Measurements from ENCODE around the gene SLC11A1. TPM values are rescaled to one million over a fixed set of nuclear protein-coding genes. Genes with fewer than 3 reads are reported as not detected.
A peak's percentile ranks its signal among the peaks of the same experiment; 100 is the strongest.

SLC11A1 gene
- total RNA-seq, 1 donor from 2014 or later, result 122 TPM

- peak; percentile 55 for DNase-seq (ENCODE audit: low spot score)
These were observed 49.8 kb downstream of the SLC11A1 start for GRCh38 chr2:218431878-218432277.

DNA sequence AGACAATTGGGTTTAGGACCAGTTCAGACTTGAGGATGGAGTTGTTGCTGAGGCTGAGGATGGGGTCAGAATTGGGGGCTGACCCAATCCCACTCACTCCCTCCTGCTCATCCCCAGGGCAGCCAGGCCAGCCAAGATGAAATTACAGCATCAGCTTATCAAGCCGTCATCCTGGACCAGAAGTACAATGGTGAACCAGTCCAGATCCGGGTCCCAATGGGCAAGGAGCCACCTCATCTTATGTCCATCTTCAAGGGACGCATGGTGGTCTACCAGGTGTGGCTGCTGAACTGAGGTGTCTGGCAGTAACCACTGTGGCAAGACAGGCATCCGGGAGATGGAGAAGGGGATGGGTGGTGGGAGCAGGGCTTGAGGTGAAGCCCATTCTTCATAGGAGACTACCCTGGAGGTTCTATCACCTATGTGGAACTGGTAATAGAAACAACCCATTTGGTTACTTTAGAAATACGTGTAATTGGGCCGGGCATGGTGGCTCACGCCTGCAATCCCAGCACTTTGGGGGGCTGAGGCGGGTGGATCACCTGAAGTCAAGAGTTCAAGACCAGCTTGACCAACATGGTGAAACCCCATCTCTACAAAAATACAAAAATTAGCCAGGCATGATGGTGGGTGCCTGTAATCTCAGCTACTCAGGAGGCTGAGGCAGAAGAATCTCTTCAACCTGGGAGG is 50.7 kb downstream of the SLC11A1 start:
- peak; percentile 55 for DNase-seq (ENCODE audit: low spot score)

DNA sequence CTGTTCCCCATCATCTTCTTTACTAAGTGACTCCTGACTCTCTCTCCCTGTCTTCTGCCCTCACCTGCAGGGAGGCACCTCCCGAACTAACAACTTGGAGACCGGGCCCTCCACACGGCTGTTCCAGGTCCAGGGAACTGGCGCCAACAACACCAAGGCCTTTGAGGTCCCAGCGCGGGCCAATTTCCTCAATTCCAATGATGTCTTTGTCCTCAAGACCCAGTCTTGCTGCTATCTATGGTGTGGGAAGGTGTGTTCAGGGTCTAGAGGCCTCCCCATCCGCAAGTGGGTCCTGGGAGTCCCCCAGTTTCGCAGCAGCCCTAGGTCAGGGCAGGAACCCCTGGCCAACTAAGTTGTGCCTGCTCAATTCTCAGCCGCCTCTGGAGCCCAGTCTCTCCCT is 52.4 kb downstream of the SLC11A1 start:
- peak; percentile 74 for DNase-seq (ENCODE audit: low spot score)

- DNase-seq (ENCODE audit: low spot score), result peak; percentile 77
These were observed 53.2 kb downstream of the SLC11A1 start for GRCh38 chr2:218435003-218435982.

DNA sequence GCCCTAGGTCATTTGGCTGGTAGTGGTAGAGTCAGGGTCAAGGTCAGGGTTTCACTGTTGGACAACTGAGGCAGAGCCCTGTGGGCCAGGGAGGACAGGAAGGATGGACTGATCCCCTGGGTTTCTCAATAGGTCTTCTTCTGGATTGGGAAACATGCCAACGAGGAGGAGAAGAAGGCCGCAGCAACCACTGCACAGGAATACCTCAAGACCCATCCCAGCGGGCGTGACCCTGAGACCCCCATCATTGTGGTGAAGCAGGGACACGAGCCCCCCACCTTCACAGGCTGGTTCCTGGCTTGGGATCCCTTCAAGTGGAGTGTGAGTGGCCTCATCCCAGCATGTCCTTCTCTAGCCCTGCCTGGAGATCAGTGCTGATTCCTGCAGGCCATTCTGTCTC is 54.9 kb downstream of the SLC11A1 start:
- no peak for DNase-seq (ENCODE audit: low spot score)

DNA sequence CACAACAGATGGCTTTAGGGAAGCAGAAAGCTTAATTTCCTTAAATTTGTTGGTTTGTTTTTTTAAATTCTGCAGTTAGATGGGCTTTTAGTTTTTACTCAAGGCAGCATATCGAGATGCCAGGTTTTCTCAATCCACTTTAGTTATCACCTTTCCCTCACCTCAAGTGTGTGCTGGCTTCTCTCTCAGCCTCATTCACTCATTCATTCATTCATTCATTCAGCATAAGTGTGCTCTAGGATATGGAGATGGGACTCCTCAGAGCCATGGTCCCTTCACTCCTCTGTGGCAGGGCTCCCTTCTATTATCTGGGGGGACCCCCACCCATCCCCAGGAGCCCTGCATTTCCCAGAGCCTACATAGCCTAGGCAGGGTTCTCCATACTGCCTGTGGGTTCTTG is 55.9 kb downstream of the SLC11A1 start:
- no peak for DNase-seq (ENCODE audit: low spot score)

GRCh38 chr2:218438596-218438995 is 56.5 kb downstream of the SLC11A1 start:
- DNase-seq (ENCODE audit: low spot score), result no peak

- no peak for DNase-seq (ENCODE audit: low spot score)
These were observed 62.8 kb downstream of the SLC11A1 start for GRCh38 chr2:218444692-218445357.

GRCh38 chr2:218445602-218446001 is 63.5 kb downstream of the SLC11A1 start:
- DNase-seq (ENCODE audit: low spot score), result no peak

Small RNA genes within 50 kb of the gene (microRNA-seq; reads per million reads assigned to microRNA genes)
- gene MIR26B (ENCODE audit: borderline number of aligned reads) (53,901 reads per million, percentile 98 among the genes with 10 or more reads in this experiment), gene MIR6810 (ENCODE audit: borderline number of aligned reads) (not detected)

Other genes with a start within 250 kb of the SLC11A1 start
- 7.2 TPM for gene CXCR1, start 215.3 kb upstream of the SLC11A1 start, total RNA-seq
- gene ARPC2, start 165.1 kb upstream of the SLC11A1 start, total RNA-seq, result 323 TPM
- gene GPBAR1, start 121.3 kb upstream of the SLC11A1 start, total RNA-seq, result 34.8 TPM
- 89.7 TPM for gene AAMP, start 112.1 kb upstream of the SLC11A1 start, total RNA-seq
- 51.5 TPM for gene PNKD, start 111.8 kb upstream of the SLC11A1 start, total RNA-seq
- 516 TPM for gene TMBIM1, start 89.8 kb upstream of the SLC11A1 start, total RNA-seq
- not detected for gene CATIP, start 25.4 kb upstream of the SLC11A1 start, total RNA-seq
- gene CTDSP1, start 17.6 kb downstream of the SLC11A1 start, total RNA-seq, result 123 TPM
- gene VIL1, start 36.9 kb downstream of the SLC11A1 start, total RNA-seq, result 0.55 TPM
- 13.9 TPM for gene USP37, start 186.1 kb downstream of the SLC11A1 start, total RNA-seq
- 36.2 TPM for gene CNOT9, start 186.6 kb downstream of the SLC11A1 start, total RNA-seq
- gene PLCD4, start 225.6 kb downstream of the SLC11A1 start, total RNA-seq, result 1.0 TPM

Measured in mesenteric fat pad (tissue), 1 donor.